GM23338 (cell line): ENCODE data around the gene PTGDR2. TPM values are rescaled to one million over a fixed set of nuclear protein-coding genes. Genes with fewer than 3 reads are reported as not detected.

ENCODE experiments used
- ATAC-seq: fragments of 200-7000 bp; cut with Tn5 transposase; 3 replicates; pipeline ENCODE4 v1.9.1; 2020
- DNase-seq: peaks from one replicate; pipeline ENCODE4 v3.0.0-alpha.2; 2015; ENCODE audit warnings: low spot score
- H2AFZ ChIP-seq: fragments of 200-600 bp; sonication (generic); 2 replicates; pipeline ENCODE4 v1.8.0; 2016; ENCODE audit warnings: antibody characterized with exemption, mild to moderate bottlenecking, moderate library complexity
- H3F3A ChIP-seq: fragments of 200-600 bp; sonication (generic); replicated peaks from 2 replicates; pipeline ENCODE4 v1.8.0; 2017; ENCODE audit warnings: antibody characterized with exemption, mixed run types, low read depth
- H3K27ac ChIP-seq: fragments of 200-600 bp; sonication (generic); 2 replicates; pipeline ENCODE4 v1.6.1; 2016; ENCODE audit warnings: low read depth
- H3K27me3 ChIP-seq: fragments of 200-600 bp; sonication (generic); 2 replicates; pipeline ENCODE4 v1.8.0; 2016; ENCODE audit warnings: mild to moderate bottlenecking, mixed run types, moderate library complexity; ENCODE audit not compliant: insufficient read depth
- H3K36me3 ChIP-seq: fragments of 200-600 bp; sonication (generic); 2 replicates; pipeline ENCODE4 v1.8.0; 2016; ENCODE audit warnings: mild to moderate bottlenecking; ENCODE audit not compliant: insufficient read depth
- H3K4me1 ChIP-seq: fragments of 200-600 bp; sonication (generic); 2 replicates; pipeline ENCODE4 v1.8.0; 2016; ENCODE audit warnings: mild to moderate bottlenecking, moderate library complexity; ENCODE audit not compliant: insufficient read depth
- H3K4me2 ChIP-seq: fragments of 200-600 bp; sonication (generic); 2 replicates; pipeline ENCODE4 v1.7.1; 2017; ENCODE audit warnings: mixed run types
- H3K4me3 ChIP-seq: fragments of 200-600 bp; sonication (generic); 2 replicates; pipeline ENCODE4 v1.6.1; 2016; ENCODE audit warnings: mixed run types
- H3K79me2 ChIP-seq: fragments of 200-600 bp; sonication (generic); replicated peaks from 2 replicates; pipeline ENCODE4 v1.8.0; 2017; ENCODE audit warnings: mild to moderate bottlenecking; ENCODE audit not compliant: insufficient read depth
- H3K9me2 ChIP-seq: fragments of 200-600 bp; sonication (generic); 2 replicates; pipeline ENCODE4 v1.8.0; 2017; ENCODE audit not compliant: insufficient read depth
- H4K20me1 ChIP-seq: fragments of 200-600 bp; sonication (generic); replicated peaks from 2 replicates; pipeline ENCODE4 v1.8.0; 2017; ENCODE audit warnings: mild to moderate bottlenecking; ENCODE audit not compliant: insufficient read depth
- H3K27ac Mint-ChIP-seq: 2 replicates; pipeline ENCODE4 v1.8.0; 2020; ENCODE audit warnings: inconsistent platforms, mild to moderate bottlenecking, moderate library complexity, mixed read lengths
- H3K27me3 Mint-ChIP-seq: 3 replicates; pipeline ENCODE4 v1.8.0; 2022; ENCODE audit warnings: low read depth, mild to moderate bottlenecking, moderate library complexity, mixed read lengths, inconsistent platforms; ENCODE audit not compliant: insufficient read depth, poor library complexity
- H3K36me3 Mint-ChIP-seq: 3 replicates; pipeline ENCODE4 v1.8.0; 2021; ENCODE audit warnings: low read depth, mild to moderate bottlenecking, inconsistent platforms, moderate library complexity, mixed read lengths
- H3K4me1 Mint-ChIP-seq: 3 replicates; pipeline ENCODE4 v1.8.0; 2020; ENCODE audit warnings: mild to moderate bottlenecking, inconsistent platforms, mixed read lengths
- H3K4me3 Mint-ChIP-seq: 3 replicates; pipeline ENCODE4 v1.8.0; 2021; ENCODE audit warnings: moderate library complexity, mild to moderate bottlenecking, inconsistent platforms, mixed read lengths
- H3K9me3 Mint-ChIP-seq: 3 replicates; pipeline ENCODE4 v1.8.0; 2020; ENCODE audit warnings: moderate library complexity, mild to moderate bottlenecking, inconsistent platforms, mixed read lengths
- CREB1 ChIP-seq: fragments of 250-450 bp; sonication (Bioruptor Pico); IDR thresholded peaks from 2 replicates; pipeline ENCODE4 v1.5.0; 2020; ENCODE audit warnings: low read depth, mild to moderate bottlenecking, moderate library complexity
- STAT1 ChIP-seq: IDR thresholded peaks from one replicate; pipeline ENCODE4 v1.6.1; 2016; ENCODE audit warnings: antibody characterized with exemption; ENCODE audit not compliant: unreplicated experiment
- ZNF462 ChIP-seq: fragments of 250-450 bp; sonication (Bioruptor Pico); IDR thresholded peaks from 2 replicates; pipeline ENCODE4 v1.5.0; 2020; ENCODE audit warnings: mild to moderate bottlenecking, moderate library complexity
- polyA plus RNA-seq: library from polyadenylated mRNA; unstranded; fragments of >200 nt; fragmentation: Nextera tagmentation; extraction: Ambion mirVana; gene quantifications from 2 replicates; pipeline ENCODE4 v1.2.1, GENCODE V29; 2016
- total RNA-seq: library from RNA; depleted of rRNA; stranded (reverse); fragments of >200 nt; shearing (Covaris generic); gene quantifications from 2 replicates; pipeline ENCODE4 v1.2.3, GENCODE V29; 2014
- TF ChIP-seq, protein P1 (sequence below): IDR thresholded peaks from 2 replicates; pipeline ENCODE4 v1.6.1; 2016; ENCODE audit warnings: antibody characterized with exemption
- TF ChIP-seq, protein P2 (sequence below): IDR thresholded peaks from one replicate; pipeline ENCODE4 v1.6.1; 2018; ENCODE audit warnings: antibody characterized with exemption; ENCODE audit not compliant: unreplicated experiment

The PTGDR2 gene
- total and polyA plus RNA-seq, 2 experiments from 2014 or later, result 0.24 to 0.73 TPM

- TF ChIP-seq ZNF462 (CRISPR knock-in tag), result no peak
- no peak for TF ChIP-seq CREB1
- TF ChIP-seq, protein P1, sequence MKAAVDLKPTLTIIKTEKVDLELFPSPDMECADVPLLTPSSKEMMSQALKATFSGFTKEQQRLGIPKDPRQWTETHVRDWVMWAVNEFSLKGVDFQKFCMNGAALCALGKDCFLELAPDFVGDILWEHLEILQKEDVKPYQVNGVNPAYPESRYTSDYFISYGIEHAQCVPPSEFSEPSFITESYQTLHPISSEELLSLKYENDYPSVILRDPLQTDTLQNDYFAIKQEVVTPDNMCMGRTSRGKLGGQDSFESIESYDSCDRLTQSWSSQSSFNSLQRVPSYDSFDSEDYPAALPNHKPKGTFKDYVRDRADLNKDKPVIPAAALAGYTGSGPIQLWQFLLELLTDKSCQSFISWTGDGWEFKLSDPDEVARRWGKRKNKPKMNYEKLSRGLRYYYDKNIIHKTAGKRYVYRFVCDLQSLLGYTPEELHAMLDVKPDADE, result no peak
Observed at GRCh38 chr11:60859616-60860250, 4.0 kb upstream of the PTGDR2 start (continued).

- Mint-ChIP-seq H3K27me3 (peaks cover 7% of the 10 kb centered on the region), H3K4me1 (no peaks in the 10 kb centered on the region), H3K9me3 (no peaks in the 10 kb centered on the region; the same call in 2 of the 3 replicates), H3K4me3 (no peak overlapping the region), H3K36me3 (no peaks in the 10 kb centered on the region; the same call in 2 of the 3 replicates), H3K27ac (no peak overlapping the region)
- Histone ChIP-seq H3K36me3 (no peaks in the 10 kb centered on the region), H4K20me1 (no peaks in the 10 kb centered on the region), H3F3A (no peaks in the 10 kb centered on the region), H2AFZ (no peak overlapping the region), H3K4me2 (no peak overlapping the region), H3K79me2 (no peaks in the 10 kb centered on the region), H3K27ac (no peak overlapping the region), H3K27me3 (peaks cover 9% of the 10 kb centered on the region), H3K4me1 (no peaks in the 10 kb centered on the region), H3K4me3 (no peak overlapping the region), H3K9me2 (no peaks in the 10 kb centered on the region)
- ATAC-seq (no peak), DNase-seq (no peak)
- TF ChIP-seq, protein P2, sequence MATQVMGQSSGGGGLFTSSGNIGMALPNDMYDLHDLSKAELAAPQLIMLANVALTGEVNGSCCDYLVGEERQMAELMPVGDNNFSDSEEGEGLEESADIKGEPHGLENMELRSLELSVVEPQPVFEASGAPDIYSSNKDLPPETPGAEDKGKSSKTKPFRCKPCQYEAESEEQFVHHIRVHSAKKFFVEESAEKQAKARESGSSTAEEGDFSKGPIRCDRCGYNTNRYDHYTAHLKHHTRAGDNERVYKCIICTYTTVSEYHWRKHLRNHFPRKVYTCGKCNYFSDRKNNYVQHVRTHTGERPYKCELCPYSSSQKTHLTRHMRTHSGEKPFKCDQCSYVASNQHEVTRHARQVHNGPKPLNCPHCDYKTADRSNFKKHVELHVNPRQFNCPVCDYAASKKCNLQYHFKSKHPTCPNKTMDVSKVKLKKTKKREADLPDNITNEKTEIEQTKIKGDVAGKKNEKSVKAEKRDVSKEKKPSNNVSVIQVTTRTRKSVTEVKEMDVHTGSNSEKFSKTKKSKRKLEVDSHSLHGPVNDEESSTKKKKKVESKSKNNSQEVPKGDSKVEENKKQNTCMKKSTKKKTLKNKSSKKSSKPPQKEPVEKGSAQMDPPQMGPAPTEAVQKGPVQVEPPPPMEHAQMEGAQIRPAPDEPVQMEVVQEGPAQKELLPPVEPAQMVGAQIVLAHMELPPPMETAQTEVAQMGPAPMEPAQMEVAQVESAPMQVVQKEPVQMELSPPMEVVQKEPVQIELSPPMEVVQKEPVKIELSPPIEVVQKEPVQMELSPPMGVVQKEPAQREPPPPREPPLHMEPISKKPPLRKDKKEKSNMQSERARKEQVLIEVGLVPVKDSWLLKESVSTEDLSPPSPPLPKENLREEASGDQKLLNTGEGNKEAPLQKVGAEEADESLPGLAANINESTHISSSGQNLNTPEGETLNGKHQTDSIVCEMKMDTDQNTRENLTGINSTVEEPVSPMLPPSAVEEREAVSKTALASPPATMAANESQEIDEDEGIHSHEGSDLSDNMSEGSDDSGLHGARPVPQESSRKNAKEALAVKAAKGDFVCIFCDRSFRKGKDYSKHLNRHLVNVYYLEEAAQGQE, result no peak
- TF ChIP-seq STAT1, result no peak
Observed at GRCh38 chr11:60858731-60859464, 3.1 kb upstream of the PTGDR2 start.
